NCI-H82 (cell line): ENCODE measurements around the gene STAB2.
A peak's percentile ranks its signal among the peaks of the same experiment; 100 is the strongest.

Experiments used
- DNase-seq: peaks from one replicate; lab custom pipeline; 2025; lab: John Stamatoyannopoulos, UW

Gene STAB2

GRCh38 chr12:103580026-103580425 lies 7.0 kb upstream of the STAB2 start:
- DNase-seq = no peak

GRCh38 chr12:103583008-103583407 lies 4.1 kb upstream of the STAB2 start:
- no peak for DNase-seq

- DNase-seq = peak; percentile 6
These were observed 941 bp upstream of the STAB2 start for GRCh38 chr12:103586132-103586531.

- no peak for DNase-seq
These were observed 1.6 kb downstream of the STAB2 start for GRCh38 chr12:103588680-103589079.

GRCh38 chr12:103589517-103589916 lies 2.4 kb downstream of the STAB2 start:
- no peak for DNase-seq

GRCh38 chr12:103590271-103590670 lies 3.2 kb downstream of the STAB2 start:
- no peak for DNase-seq

GRCh38 chr12:103596981-103597380 lies 9.9 kb downstream of the STAB2 start:
- no peak for DNase-seq

GRCh38 chr12:103599274-103599673 lies 12.2 kb downstream of the STAB2 start:
- DNase-seq = no peak

GRCh38 chr12:103600967-103601728 lies 14.1 kb downstream of the STAB2 start:
- no peak for DNase-seq

GRCh38 chr12:103620395-103620794 lies 33.3 kb downstream of the STAB2 start:
- no peak for DNase-seq

- no peak for DNase-seq
These were observed 36.6 kb downstream of the STAB2 start for GRCh38 chr12:103623716-103624115.

- DNase-seq = no peak
These were observed 39.4 kb downstream of the STAB2 start for GRCh38 chr12:103626498-103626897.

GRCh38 chr12:103627189-103627855 lies 40.2 kb downstream of the STAB2 start:
- no peak for DNase-seq

GRCh38 chr12:103632554-103633216 lies 45.6 kb downstream of the STAB2 start:
- peak; percentile 81 for DNase-seq

GRCh38 chr12:103634732-103635131 lies 47.7 kb downstream of the STAB2 start:
- DNase-seq = no peak

GRCh38 chr12:103635419-103635818 lies 48.3 kb downstream of the STAB2 start:
- no peak for DNase-seq

GRCh38 chr12:103637021-103637420 lies 49.9 kb downstream of the STAB2 start:
- DNase-seq = no peak

- DNase-seq = no peak
These were observed 50.4 kb downstream of the STAB2 start for GRCh38 chr12:103637429-103637828.

GRCh38 chr12:103639983-103640382 lies 52.9 kb downstream of the STAB2 start:
- no peak for DNase-seq

GRCh38 chr12:103640410-103640809 lies 53.3 kb downstream of the STAB2 start:
- DNase-seq = no peak

GRCh38 chr12:103640831-103641230 lies 53.8 kb downstream of the STAB2 start:
- no peak for DNase-seq

GRCh38 chr12:103642240-103642864 lies 55.3 kb downstream of the STAB2 start:
- DNase-seq = no peak

GRCh38 chr12:103645202-103645601 lies 58.1 kb downstream of the STAB2 start:
- no peak for DNase-seq
